ENCODE measurements around the gene SCN10A.

Gene SCN10A

GRCh38 chr3:38717355-38718240, 98.4 kb downstream of the SCN10A start:
- no peak for TF ChIP-seq CTCF (IDR thresholded peaks at IDR 0.05)

- TF ChIP-seq CTCF (IDR thresholded peaks at IDR 0.05), result no peak
Observed at GRCh38 chr3:38713121-38713520, 102.9 kb downstream of the SCN10A start.

GRCh38 chr3:38711321-38711720, 104.7 kb downstream of the SCN10A start:
- TF ChIP-seq CTCF (IDR thresholded peaks at IDR 0.05), result no peak

- peak; percentile 40; the same call in 1 of the 2 replicates for TF ChIP-seq CTCF (IDR thresholded peaks at IDR 0.05)
Observed at GRCh38 chr3:38707730-38708129, 108.3 kb downstream of the SCN10A start.

GRCh38 chr3:38706961-38707360, 109.1 kb downstream of the SCN10A start:
- TF ChIP-seq CTCF (IDR thresholded peaks at IDR 0.05), result no peak

- TF ChIP-seq CTCF (IDR thresholded peaks at IDR 0.05), result no peak
Observed at GRCh38 chr3:38702231-38702630, 113.8 kb downstream of the SCN10A start.

- no peak for TF ChIP-seq CTCF (IDR thresholded peaks at IDR 0.05)
Observed at GRCh38 chr3:38698760-38699159, 117.3 kb downstream of the SCN10A start.
